HG02840 (cell line): Measurements from ENCODE around the gene EHD3.

Experiments
- ATAC-seq: cut with Tn5 transposase; IDR thresholded peaks from one replicate; pipeline ENCODE4 v1.9.1; 2021; ENCODE audit warnings: mild to moderate bottlenecking, moderate library complexity, moderate number of reproducible peaks; ENCODE audit not compliant: unreplicated experiment, low FRiP score

EHD3 gene

DNA sequence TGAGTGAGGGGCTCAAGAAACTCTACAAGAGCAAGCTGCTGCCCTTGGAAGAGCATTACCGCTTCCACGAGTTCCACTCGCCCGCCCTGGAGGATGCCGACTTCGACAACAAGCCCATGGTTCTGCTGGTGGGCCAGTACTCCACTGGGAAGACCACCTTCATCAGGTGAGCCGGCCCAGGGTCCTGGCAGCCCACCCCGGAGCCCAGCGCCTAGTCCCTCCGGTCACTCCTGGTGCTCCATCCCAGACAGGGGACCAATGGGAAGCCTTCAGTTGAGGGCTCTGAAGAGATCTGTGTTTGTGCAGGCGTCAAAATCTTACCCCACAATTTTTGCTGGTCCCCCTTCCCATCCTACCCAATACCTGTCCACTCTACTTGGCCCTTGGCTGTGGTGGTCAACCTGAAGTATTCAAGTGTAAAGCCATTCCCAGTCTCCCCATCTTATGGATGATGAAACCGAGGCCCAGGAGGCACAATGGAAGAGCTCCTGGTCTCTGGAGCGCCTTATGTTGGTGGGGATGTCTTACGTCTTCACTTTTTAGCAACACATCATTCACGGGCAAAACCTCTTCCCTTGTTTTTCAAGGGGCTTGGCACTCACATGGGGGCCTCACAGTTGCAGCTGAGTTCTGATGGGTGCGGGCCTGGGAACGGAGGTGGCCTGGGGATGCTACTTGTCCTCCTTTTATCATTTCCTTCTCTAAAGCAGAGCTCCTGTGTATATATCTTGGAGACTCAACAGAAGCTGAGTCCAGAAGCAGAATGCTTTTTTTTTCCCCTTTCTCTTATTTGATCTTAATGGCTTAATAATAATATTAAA is 941 bp downstream of the EHD3 start:
- no peak for ATAC-seq

DNA sequence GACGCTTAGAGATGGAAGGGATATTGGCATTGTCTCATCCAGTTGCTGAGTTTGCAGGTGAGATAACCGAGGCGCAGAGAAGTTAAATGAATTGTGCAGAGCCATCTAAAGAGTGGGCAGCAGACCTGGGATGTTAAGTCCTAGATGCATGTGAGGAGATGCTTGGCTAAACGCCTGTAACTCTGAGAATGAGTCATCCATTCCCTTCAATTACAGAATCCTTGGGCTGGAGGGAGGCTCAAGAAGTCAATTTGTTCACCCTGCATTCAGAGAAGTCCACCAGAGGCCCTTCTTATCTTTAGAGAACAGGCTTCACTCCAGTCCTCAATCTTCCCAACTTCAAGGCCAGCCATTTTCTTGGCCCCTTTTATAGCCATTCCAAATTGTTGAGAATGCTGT is 1.6 kb downstream of the EHD3 start:
- ATAC-seq: no peak

- ATAC-seq: no peak
These were observed 2.7 kb downstream of the EHD3 start for GRCh38 chr2:31236433-31237205.

DNA sequence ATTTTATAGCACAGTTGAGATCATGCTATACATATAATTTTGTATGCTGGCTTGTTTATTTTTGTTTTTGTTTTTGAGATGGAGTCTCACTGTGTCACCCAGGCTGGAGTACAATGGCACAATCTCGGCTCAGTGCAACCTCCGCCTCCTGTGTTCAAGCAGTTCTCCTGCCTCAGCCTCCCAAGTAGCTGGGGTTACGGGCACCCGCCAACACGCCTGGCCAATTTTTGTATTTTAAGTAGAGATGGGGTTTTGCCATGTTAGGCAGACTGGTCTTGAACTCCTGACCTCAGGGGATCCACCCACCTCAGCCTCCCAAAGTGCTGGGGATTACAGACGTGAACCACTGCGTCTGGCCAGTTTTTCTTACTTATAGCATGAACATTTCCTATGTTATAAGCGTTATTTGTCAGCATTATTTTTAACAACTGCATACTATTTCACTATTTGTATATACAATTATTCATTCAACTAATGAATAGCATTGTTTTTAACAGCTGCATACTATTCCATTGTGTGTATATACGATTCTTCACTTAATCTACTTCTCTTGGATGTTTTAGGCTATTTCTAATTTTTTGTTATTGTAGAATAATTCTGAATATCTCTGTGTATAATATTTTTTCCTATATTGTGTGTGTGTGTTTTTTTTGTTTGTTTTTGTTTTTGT is 3.5 kb downstream of the EHD3 start:
- ATAC-seq: no peak

DNA sequence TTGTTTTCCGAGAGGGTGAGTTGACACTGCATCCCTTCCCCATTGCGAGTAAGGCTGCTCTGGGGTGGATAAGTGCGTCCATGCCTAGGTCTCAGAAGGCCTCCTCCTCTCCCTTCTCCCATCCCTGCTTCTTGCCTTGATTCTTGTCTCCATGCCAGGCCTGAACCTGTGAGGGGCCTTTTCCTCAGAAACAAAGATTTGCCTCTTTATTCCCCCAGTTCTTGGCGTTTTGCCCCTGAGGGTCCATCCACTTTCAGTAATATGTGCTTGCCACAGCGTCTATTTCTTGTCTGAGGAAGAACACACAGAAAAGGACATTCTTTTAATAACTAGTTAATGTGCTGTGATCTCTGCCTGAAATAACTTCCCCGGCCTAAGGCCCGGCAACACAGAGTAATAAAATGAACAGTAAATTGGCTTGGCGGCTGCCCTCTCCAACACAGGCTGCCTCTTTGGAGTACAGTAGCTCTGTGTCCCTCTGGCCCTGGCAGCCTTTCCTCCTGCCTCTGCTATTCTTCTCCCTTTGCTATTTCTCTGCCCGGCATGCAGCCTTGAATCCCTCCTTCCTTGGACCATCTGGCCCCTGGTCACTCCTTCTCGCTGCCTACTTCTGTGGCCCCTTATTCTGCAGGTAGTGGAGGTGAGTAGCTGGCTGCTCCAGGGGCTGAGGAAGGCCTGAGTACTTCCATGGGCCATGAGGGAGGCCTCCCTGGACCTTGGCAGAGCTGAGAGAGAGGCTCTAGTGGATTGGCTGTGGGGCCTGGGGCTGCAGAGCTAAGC is 4.4 kb downstream of the EHD3 start:
- ATAC-seq: no peak

DNA sequence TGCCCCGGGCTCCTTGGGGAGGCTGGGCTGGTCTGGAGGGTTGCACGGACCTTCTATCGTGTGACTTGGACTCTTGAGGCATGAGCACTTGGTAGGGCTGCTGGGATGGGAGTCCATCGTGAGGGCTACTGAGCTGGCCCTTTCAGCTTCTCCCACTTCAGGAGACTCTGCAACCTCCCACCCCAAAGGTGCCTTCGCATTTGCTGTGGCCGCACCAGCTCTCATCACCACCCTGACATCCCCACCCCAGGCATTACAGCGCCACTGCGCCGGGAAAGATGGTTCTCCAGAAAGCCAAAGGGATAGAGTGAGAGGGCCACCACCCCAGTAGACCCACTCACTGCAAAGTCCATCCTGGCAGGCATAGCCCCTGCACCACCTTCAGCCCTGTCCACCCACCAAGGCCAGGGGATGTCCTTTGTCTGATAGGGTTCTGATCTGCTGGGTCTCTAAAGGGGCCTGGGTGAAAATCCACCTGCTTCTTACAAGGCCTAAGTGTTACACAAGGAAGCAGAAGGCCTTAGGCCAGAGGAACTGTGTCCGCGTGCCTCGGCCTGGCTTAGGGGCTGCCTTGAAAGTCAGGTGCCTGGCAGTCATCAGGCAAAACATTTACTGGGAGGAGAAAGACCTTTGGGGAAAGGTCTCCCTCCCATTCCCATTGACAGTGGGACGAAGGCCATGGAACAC is 5.1 kb downstream of the EHD3 start:
- ATAC-seq: no peak

DNA sequence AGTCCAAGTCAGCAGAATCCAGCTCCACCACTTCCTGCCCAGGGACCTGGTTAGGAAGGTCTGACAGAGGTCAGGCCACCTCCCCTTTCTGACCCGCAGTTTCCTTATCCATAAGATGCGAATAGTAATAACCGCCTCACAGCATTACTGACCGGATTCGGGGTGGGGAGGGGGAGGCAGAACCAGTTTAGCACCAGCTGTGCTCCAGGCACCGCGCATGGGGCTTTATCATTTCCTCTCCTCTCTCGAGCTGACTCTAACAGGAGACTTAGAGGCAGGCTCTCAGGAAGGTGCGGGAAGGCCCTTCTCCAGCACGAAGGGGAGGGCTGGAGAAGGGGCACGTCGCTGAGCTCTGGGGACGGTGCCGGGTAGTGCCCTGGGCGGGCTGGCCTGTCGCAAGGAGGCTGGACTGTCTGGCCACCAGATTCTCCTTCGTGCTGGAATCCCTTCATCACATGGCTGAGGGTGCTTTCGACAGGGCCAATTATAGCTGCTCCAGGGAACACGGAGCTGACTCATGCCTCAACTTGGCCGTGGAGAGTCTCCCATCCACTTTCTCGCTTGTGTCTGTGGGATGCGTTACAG is 5.7 kb downstream of the EHD3 start:
- ATAC-seq: no peak

GRCh38 chr2:31240381-31241365 is 6.7 kb downstream of the EHD3 start:
- no peak for ATAC-seq

DNA sequence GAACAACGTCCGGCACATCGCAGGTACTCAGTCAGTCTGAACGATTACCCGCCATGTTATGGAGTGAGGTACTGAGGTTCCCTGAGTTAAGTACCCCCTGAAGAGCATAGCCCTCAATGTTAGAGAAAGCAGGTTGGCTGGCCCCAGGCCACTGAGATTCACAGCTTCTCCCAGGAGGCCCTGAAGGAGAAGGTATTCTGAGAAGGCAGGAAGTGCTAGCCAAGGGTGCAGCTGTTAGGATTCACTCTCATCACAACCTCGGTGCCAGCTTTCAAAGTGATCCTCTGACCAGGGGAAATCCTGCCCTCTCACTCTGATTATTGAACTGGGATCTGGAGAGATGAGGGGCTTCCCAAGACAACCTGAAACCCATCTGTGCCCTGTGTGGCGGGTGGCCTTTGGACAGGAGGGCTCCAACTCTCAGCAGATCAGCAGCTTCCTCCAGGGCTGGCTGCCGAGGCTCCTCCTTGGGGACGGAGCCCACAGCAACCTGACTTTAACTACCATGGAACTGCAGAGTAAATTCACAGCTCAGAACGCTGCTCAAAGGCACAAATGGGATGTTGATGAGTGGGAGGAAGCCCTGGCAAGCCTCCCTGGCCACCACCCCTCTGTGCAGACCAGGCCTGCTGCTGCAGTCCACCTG is 7.8 kb downstream of the EHD3 start:
- no peak for ATAC-seq

GRCh38 chr2:31243053-31243452 is 9.1 kb downstream of the EHD3 start:
- no peak for ATAC-seq

DNA sequence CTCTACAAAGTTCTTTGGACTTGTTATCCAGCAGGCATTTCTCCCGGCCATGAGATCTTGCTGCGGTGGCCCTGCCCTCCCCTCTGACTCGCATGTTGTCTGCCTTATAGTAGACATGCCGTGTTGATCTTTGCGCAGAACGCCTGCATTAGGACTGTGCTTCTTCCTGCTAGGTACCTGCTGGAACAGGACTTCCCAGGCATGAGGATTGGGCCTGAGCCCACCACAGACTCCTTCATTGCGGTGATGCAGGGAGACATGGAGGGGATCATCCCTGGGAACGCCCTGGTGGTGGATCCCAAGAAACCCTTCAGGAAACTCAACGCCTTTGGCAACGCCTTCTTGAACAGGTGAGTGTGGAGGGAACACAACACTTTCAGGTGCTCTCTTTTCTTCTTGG is 10.1 kb downstream of the EHD3 start:
- ATAC-seq: no peak

DNA sequence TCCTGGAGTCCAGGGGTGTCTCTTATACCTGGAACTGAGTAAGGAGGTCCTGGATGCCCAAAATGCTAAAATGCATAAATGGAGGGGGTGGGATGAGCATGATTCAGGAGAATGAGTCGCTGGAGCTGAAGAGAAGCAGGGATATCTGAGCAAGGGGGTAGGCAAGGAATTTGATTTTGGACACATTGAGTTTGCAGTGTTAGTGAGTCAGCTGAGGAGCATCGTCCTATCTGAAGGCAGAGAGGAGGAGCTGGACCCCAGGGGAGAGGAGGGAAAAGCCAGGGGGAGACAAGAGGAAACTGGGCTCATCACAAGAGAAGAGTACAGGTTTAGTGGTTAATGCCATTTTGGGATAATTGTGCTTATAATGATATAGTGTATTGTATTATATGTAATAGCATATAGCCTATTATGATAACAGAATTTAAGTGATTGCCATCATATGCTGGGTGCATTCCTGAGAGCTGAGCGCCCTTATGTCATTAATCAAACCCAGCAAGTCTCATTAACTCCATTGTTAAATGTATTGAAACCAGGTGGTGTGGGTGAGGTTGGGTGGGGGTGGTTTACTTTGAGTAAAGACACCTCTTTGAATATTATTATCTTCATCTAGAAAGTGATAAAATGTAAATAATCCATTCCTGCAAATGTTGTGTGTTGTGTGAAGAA is 12.4 kb downstream of the EHD3 start:
- no peak for ATAC-seq

- ATAC-seq: no peak
These were observed 13.8 kb downstream of the EHD3 start for GRCh38 chr2:31247711-31248110.

DNA sequence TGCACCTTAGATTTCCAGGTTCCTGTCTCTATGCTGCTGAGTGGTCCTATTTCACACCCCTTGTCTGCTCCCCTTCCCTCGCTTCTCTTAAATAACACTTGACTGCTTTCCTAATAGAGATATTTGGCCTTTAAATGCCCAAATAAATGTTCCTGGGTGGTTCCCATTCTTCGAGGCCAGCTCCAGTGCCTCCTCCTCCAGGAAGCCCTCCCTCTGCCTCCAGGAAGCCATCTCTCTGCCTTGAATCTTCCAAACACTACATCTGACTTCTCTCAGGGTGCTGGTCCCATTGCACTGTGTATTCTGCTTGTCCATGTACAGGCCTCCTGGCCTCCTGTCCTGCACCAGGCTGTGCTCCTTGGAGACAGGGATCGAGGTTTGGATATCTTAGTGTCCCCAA is 14.2 kb downstream of the EHD3 start:
- no peak for ATAC-seq

GRCh38 chr2:31249009-31249690 is 15.2 kb downstream of the EHD3 start:
- ATAC-seq: no peak

GRCh38 chr2:31251018-31251417 is 17.1 kb downstream of the EHD3 start:
- ATAC-seq: no peak

GRCh38 chr2:31251851-31252250 is 17.9 kb downstream of the EHD3 start:
- no peak for ATAC-seq
